CD4-positive, alpha-beta T cell treated with Interleukin-15 for 1 hour (primary cell): ENCODE results near the gene CUL2.
"Not testable (repeated sequence)": the region's sequence is repeated elsewhere in the genome, so short reads cannot be mapped to it uniquely, and the experiment has no call there.

Experiments used
- DNase-seq: peaks from one replicate; pipeline ENCODE4 v3.0.0-alpha.2; 2020

CUL2 gene

GRCh38 chr10:35079265-35079664 is 10.9 kb downstream of the CUL2 start:
- DNase-seq, result no peak

DNA sequence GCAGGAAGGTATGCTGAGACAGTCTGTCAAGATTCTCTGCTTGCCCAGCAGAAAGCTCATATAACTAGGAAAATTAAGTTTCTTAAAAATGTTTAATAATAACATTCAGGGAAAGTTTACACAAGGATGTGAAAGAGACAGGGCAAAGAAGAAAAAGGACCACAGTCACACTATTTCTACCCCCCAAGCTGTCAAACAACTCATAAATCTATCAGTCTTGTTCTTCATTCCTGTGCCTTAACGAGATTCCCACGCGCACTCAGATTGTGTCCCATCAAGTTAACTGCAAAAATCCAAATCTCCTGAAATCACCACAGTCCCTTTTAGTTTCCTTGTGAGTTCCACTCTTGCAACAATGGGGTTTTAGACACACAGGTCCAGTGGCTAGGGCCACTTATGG is 14.9 kb downstream of the CUL2 start:
- DNase-seq, result no peak

DNA sequence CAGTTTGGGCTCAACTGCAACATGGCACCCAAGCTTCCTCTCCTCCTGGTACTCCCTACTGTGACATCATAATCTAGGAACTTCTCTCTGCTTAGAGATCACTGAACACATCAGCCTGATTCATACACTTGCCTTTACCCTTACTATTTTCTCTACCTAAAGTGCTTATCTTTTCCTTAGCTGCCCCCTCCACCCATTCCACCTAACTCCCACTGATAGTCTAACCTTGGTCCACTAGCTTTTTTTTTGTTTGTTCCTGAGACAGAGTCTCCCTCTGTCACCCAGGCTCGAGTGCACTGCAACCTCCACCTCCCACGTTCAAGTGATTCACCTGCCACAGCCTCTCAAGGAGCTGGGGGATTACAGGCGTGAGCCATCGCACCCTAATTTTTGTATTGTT is 15.9 kb downstream of the CUL2 start:
- DNase-seq, result no peak

DNA sequence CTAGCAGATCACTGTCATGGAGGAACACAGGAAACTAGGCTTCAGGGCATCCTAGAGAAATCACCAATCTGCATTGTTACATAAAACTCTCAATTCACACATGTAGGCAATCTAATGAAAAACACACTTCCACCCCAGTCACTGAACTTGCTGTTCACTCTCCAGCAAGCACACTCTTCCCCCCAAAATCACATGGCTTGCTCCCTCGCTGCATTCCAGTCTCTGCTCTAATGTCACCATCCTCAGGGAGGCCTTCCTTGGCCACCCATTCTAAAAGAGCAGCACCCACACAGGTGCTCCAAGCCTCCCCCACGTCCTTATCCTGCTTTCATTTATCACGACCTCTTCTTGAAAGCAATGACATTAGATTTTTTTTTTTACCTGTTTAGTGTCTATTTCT is 19.6 kb downstream of the CUL2 start:
- DNase-seq, result no peak

- DNase-seq, result no peak
Measured at GRCh38 chr10:35063837-35064454, 26.2 kb downstream of the CUL2 start.

GRCh38 chr10:35059481-35059880 is 30.7 kb downstream of the CUL2 start:
- DNase-seq, result no peak

DNA sequence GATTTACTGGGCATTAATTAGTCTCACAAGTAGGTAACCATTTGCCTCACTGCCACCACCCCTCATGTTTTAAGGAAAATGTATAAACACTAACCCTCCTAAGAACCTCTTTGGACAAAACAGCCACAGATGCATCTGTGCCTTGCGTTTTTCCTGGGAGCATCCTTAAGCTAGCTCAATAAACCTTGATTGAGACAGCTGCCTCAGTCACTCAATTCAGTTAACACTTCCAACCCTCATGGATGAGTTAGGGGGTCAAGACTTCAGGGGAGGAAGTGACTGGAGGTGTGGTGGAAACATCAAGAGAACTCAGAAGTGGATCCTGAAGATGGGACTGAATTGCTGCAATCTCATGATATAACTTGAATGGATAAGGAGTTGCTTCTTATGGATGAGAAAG is 31.5 kb downstream of the CUL2 start:
- no peak for DNase-seq

DNA sequence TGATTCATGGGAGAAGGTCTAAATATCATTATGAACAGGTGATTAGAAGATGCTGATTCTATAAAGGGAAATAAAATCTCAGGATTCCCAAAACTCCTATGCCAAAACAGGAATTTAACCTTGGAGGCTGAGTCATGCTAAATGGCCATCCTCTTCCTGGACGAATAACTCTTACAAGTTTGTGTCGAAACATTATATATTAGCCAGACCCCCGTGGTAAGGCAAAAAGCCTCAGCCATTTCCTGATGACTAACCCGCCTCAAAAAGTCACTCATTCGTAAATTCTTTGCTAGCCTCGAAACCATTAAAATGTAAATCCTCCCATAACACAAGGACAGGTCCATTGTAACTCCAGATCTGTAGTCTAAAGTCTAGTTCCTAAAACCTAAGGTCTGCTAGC is 32.0 kb downstream of the CUL2 start:
- DNase-seq, result no peak

DNA sequence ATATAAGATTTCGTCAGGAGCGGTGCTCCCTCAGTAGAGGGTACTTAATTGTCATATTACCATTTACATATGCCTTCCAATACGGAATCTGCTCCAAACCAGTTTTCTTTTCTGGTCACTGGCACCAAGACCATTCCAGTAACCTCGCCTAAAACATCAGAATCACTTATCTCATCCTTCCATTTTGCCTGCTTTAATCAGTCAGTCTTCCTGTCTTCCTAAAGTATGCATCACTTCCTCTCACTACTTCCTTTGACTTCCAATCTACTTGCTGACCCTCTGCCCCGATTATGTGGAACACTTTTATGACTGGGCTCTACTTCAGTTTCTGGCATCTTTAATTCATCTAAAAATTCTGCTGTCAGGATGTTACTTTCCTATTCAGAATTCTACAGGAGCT is 33.5 kb downstream of the CUL2 start:
- DNase-seq, result no peak

DNA sequence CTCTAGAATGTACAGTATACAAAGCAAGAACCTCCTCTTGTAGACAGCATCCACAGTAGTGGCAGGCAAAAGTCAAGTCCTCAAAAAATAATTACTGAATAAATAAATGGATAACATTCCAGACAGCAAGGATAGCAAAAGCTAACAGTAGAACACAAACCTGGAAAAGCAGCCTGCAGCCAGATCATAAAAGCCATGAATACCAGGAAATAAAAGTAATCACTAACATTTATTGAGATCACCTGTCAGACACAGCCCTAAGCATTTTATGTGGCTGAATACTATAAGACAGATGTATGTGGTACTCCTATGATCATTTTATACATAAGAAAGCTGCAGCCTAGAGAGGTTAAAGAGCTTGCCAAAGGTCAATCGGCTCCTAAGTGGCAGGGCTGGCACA is 34.0 kb downstream of the CUL2 start:
- DNase-seq, result no peak

- no peak for DNase-seq
Measured at GRCh38 chr10:35050568-35050967, 39.6 kb downstream of the CUL2 start.

GRCh38 chr10:35046074-35046473 is 44.1 kb downstream of the CUL2 start:
- no peak for DNase-seq

DNA sequence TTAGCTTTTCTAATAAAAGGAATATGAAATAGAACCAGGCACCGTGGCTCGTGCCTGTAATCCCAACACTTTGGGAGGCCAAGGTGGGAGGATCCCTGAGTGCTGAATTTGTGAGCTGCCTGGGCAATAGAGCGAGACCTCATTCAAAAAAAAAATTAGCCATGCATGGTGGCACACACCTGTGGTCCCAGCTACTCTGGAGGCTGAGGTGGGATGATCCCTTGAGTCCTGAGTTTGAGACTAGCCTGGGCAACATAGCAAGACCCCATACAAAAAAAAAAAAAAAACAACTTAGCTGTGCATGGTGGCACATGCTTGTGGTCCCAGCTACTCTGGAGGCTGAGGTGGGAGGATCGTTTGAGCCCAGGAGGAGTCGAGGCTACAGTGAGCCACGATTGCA is 44.9 kb downstream of the CUL2 start:
- DNase-seq, result not testable (repeated sequence)

- DNase-seq, result no peak
Measured at GRCh38 chr10:35043796-35044344, 46.3 kb downstream of the CUL2 start.

DNA sequence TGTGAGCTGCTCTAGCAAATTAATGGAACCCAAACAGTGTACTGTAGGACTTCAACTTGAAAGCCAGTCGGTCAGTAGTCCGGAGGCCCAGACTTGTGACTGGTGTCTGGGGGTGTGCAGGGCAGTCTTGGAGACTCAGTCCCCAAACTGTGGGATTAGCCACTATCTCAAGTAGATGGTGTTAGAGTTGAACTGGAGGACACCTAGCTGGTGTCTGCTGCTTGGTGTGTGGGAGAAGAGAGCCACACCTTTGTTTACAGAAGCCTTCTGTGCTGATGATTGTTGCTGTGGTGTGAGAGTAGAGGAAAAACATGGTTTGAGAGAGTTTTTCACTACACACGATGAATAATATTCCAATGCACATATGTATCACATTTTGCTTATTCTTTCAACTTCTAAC is 47.4 kb downstream of the CUL2 start:
- no peak for DNase-seq

DNA sequence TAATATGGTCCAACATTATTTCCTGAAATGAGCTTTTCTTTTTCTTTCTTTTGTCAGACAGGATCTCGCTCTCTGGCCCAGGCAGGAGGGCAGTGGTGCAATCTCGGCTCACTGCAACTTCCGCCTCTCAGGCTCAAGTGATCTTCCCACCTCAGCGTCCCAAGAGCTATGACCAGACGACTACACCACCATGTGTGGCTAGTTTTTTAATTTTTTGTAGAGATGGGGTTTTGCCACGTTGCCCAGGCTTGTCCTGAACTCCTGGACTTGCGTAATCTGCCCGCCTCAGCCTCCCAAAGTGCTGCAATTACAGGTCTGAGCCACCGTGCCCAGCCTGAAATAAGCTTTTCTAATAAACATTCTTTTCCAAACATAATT is 48.6 kb downstream of the CUL2 start:
- DNase-seq, result no peak

- DNase-seq, result no peak
Measured at GRCh38 chr10:35040760-35041501, 49.2 kb downstream of the CUL2 start.

- DNase-seq, result no peak
Measured at GRCh38 chr10:35037104-35037503, 53.0 kb downstream of the CUL2 start.

DNA sequence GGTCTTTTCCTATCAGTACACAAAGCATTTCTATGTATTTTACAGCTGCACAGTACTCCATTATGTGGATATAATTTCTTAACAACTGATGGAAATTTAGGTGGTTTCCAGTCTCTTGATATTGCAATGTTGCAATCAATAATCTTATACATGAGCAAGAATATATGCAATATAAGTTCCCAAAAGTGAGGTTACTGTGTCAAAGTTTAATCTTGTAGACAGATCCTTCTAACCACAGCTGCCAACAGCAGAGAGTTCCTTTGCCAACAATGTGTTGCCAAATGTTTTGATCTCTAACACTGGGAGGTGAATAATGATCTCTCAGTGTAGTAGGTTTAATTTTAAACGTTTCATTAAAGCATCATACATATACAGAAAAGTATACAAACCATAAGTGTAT is 54.5 kb downstream of the CUL2 start:
- DNase-seq, result no peak

DNA sequence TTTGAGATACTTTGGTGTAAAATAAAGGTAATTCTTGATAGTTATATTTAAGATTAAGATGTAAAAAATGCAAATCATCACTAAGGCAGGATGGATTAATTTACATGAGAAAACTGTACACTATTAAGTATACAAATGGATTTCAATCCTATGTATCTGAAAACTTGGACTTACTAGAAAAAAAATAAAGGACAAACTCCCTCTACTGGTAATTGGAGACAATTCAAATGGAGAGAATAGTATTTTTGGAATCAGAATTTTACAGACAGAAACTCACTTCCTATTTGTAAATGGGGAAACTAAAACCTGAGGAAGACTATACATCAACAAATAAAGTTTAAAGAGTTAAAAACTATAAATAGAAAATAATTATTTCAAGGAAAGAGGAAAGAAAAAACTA is 62.6 kb downstream of the CUL2 start:
- no peak for DNase-seq

DNA sequence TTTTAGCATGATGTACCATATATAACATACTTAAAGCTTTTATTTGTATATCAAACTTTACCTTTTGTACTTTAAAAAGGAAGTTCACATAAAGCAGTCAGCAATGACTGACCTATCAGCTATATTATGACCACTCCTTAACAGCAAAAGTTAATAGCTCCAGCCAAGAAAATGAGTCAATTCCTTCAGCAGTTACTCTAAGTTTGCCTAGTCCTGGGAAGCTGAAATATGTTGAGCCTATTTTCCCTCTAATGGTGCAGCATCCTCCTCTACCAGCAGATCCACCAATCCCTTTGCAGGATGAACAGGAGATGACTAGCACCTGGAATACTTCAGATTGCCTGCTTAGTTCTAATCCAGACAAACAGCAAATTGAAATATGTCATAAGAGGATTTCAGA is 64.2 kb downstream of the CUL2 start:
- DNase-seq, result no peak

DNA sequence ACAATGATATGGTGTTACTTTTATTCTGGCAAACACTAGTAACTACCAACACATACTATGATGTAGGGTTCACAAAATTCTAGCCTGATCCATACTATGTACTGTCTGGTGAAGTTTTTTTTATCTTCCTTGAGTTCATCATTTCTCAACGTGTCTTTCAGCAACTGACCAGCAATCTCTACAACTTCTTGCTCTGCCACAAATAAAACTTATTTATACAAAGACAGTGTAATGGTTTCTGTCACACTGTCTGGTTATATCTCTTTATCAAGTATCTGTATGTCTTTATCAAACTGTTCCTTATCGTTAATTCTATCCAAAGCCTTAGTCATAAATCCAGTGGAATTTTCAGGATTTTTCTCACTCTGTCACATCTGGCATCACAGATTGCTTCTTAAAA is 69.7 kb downstream of the CUL2 start:
- DNase-seq, result no peak

GRCh38 chr10:35019041-35020024 is 70.8 kb downstream of the CUL2 start:
- no peak for DNase-seq

GRCh38 chr10:35017608-35018007 is 72.5 kb downstream of the CUL2 start:
- DNase-seq, result no peak
